A204.1 (cell line): ENCODE results near the gene CTSA.

Source experiments
- FAIRE-seq: peaks from 2 replicates; lab custom pipeline; 2012; peaks lifted over from hg19 to GRCh38; lab: Jason Lieb, UNC

The CTSA gene

DNA sequence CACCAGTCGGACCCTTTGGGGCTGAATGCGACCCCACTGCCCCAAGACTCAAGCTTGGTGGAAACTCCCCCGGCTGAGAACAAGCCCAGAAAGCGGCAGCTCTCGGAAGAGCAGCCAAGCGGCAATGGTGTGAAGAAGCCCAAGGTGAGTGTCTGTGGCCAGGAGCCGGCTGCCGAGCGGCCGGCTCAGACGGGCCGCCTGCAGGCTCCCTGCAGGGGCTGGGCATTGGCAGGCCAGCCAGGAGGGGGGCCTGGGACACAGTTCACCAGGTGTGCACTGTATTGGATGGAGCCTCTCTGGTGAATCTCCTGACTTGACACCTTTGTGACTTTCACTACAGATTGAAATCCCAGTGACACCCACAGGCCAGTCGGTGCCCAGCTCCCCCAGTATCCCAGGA lies 49.3 kb downstream of the CTSA start:
- FAIRE-seq, result no peak

- no peak for FAIRE-seq
These were observed 52.5 kb downstream of the CTSA start for GRCh38 chr20:45943613-45944012.

DNA sequence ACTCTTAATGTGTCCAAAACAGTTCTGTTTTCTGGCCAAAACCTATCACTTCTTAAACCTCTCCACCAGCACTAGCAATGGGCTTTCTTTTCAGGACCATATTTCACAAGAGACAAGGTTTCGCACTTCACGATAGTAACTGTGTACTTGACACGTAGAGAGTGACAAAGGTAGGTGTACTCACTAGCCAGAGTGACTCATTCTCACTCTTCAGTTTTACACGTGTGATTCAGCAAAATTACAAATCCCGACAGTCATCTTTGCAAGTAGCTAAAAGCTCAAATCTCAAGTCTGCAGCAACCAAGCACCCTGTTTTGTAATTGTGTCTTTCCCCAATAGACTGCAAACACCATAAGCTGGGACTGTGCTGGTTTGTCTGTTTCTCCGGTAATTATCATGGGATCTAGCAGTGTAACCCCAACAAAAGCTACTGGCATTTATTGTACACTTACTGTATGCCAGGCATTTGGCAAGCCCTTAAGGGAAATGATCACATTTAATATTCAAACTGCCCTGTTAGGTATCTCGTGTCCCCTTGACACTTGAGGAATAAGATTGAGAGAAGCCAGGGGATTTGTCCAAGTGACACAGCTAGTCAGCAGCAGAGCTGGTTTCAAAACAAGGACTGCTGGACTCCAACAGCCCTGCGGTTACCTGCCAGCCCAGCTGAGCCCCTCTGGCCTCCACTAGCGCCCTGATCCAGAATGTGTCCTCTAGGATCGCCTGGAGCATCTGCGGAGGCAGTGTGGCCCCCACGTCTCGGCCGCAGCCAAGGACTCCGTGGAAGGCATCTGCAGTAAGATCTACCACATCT lies 53.2 kb downstream of the CTSA start:
- no peak for FAIRE-seq

GRCh38 chr20:45944965-45945677 lies 54.0 kb downstream of the CTSA start:
- no peak for FAIRE-seq

- no peak for FAIRE-seq
These were observed 54.6 kb downstream of the CTSA start for GRCh38 chr20:45945678-45946148.

- FAIRE-seq, result no peak
These were observed 55.2 kb downstream of the CTSA start for GRCh38 chr20:45946149-45946970.

- no peak for FAIRE-seq
These were observed 56.2 kb downstream of the CTSA start for GRCh38 chr20:45947110-45947866.

- FAIRE-seq, result no peak
These were observed 57.2 kb downstream of the CTSA start for GRCh38 chr20:45948261-45948733.
